Activated CD8-positive, alpha-beta T cell treated with anti-CD3 and anti-CD28 coated beads, Interleukin-2, amount 10 ng/mL, durations not matched to agents 7 days and 5 days (primary cell): ENCODE results near the gene PEX13. TPM values are rescaled to one million over a fixed set of nuclear protein-coding genes. Genes with fewer than 3 reads are reported as not detected.
"Not testable (repeated sequence)": the region's sequence is repeated elsewhere in the genome, so short reads cannot be mapped to it uniquely, and the experiment has no call there.

Experiments used
- ATAC-seq: fragments of 150-1000 bp; cut with Tn5 transposase; one replicate; pipeline ENCODE4 v1.10.0; 2021; ENCODE audit warnings: moderate library complexity
- CTCF ChIA-PET: fragments of 350-600 bp; sonication (Branson Sonifier 250); formaldehyde crosslinking; loops from one replicate; lab custom pipeline; 2021; ENCODE audit warnings: antibody characterized with exemption; lab: Charles Lee
- POLR2A ChIA-PET: fragments of 350-600 bp; sonication (Branson Sonifier 250); formaldehyde crosslinking; loops from one replicate; lab custom pipeline; 2021; ENCODE audit warnings: antibody characterized with exemption; lab: Charles Lee
- DNase-seq: peaks from one replicate; pipeline ENCODE4 v3.0.0-alpha.2; 2020
- H3K27ac Mint-ChIP-seq: one replicate; pipeline ENCODE4 v1.8.0; 2021; ENCODE audit warnings: mild to moderate bottlenecking, mixed read lengths
- H3K27me3 Mint-ChIP-seq: one replicate; pipeline ENCODE4 v1.8.0; 2021; ENCODE audit warnings: low read depth, mixed read lengths
- H3K36me3 Mint-ChIP-seq: one replicate; pipeline ENCODE4 v1.8.0; 2021; ENCODE audit warnings: low read depth, mixed read lengths
- H3K4me1 Mint-ChIP-seq: one replicate; pipeline ENCODE4 v1.8.0; 2021; ENCODE audit warnings: low read depth, mixed read lengths
- H3K4me3 Mint-ChIP-seq: one replicate; pipeline ENCODE4 v1.8.0; 2021; ENCODE audit warnings: mild to moderate bottlenecking, mixed read lengths
- H3K9me3 Mint-ChIP-seq: one replicate; pipeline ENCODE4 v1.8.0; 2022; ENCODE audit warnings: mixed read lengths; ENCODE audit not compliant: insufficient read depth
- total RNA-seq, 2 experiments: library from RNA; stranded (reverse); gene quantifications; one replicate each; pipeline ENCODE4 v1.2.3, GENCODE V29; 2021

The PEX13 gene
- total RNA-seq, 2 experiments from 2014 or later: 15.5 to 18.6 TPM

GRCh38 chr2:61011678-61012077 lies 5.8 kb upstream of the PEX13 start:
- ChIA-PET POLR2A (no interaction called here), CTCF (no interaction called here)
- no peaks in the 10 kb centered on the region for H3K9me3 Mint-ChIP-seq
- no peak for ATAC-seq
- H3K27ac Mint-ChIP-seq: no peak overlapping the region
- DNase-seq: no peak
- no peaks in the 10 kb centered on the region for H3K27me3 Mint-ChIP-seq
- peaks cover 2% of the 10 kb centered on the region for H3K36me3 Mint-ChIP-seq
- H3K4me1 Mint-ChIP-seq: peaks cover 30% of the 10 kb centered on the region
- no peak overlapping the region for H3K4me3 Mint-ChIP-seq

DNA sequence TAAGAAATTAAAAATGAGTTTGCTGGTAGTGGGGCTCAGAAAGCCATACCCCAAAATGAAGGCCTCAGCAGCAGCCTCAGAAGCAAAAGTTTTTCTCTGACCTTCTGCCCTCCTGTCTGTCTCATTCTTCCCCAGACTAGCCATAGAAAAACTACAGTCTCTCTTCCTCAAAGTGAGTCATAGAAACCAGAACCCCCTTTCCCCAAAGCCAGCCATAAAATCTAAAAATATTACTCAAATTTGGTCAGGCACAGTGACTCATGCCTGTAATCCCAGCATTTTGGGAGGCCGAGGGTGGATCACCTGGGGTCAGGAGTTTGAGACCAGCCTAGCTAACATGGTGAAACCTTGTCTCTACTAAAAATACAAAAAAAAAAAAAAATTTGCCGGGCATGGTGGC lies 5.2 kb upstream of the PEX13 start:
- H3K27ac Mint-ChIP-seq, POLR2A ChIA-PET, H3K9me3 Mint-ChIP-seq, ATAC-seq, DNase-seq, H3K4me3 Mint-ChIP-seq, CTCF ChIA-PET, H3K27me3 Mint-ChIP-seq, H3K36me3 Mint-ChIP-seq: not testable (repeated sequence)
- peaks cover 30% of the 10 kb centered on the region for H3K4me1 Mint-ChIP-seq

- Mint-ChIP-seq H3K4me3 (no peak overlapping the region), H3K27ac (no peak overlapping the region), H3K9me3 (no peaks in the 10 kb centered on the region), H3K36me3 (peaks cover 2% of the 10 kb centered on the region), H3K4me1 (peaks cover 30% of the 10 kb centered on the region), H3K27me3 (no peaks in the 10 kb centered on the region)
- ChIA-PET POLR2A (no interaction called here), CTCF (no interaction called here)
- DNase-seq (no peak), ATAC-seq (no peak)
Measured at GRCh38 chr2:61013382-61013781, 4.1 kb upstream of the PEX13 start.

DNA sequence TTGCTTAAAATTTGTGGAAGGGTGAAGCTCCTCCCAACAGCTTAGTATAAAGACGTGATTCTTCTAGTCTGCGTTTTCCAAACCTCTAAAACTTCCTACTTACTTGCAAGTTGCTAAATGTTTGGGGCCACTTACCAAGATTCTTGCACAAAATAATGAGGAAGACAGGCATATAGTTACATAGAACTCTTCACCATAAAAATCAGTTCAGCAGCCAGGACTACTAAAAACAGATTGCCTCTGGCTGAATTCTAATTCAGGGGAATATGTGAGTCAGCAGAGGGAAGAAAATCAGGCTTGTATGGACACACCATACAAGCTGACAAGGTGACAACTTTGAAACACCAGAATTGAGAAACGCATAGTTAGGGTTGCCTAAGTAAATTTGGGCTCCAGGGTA lies 2.8 kb upstream of the PEX13 start:
- ATAC-seq: no peak
- Mint-ChIP-seq H3K9me3 (no peaks in the 10 kb centered on the region), H3K36me3 (peaks cover 2% of the 10 kb centered on the region), H3K27me3 (no peaks in the 10 kb centered on the region), H3K4me3 (no peak overlapping the region), H3K4me1 (peaks cover 40% of the 10 kb centered on the region), H3K27ac (no peak overlapping the region)
- CTCF ChIA-PET: no interaction called here
- no peak for DNase-seq
- POLR2A ChIA-PET: no interaction called here

- DNase-seq (no peak), ATAC-seq (no peak)
- POLR2A ChIA-PET: no interaction called here
- no peak overlapping the region for H3K27ac Mint-ChIP-seq
- no peaks in the 10 kb centered on the region for H3K9me3 Mint-ChIP-seq
- peaks cover 8% of the 10 kb centered on the region for H3K36me3 Mint-ChIP-seq
- no peaks in the 10 kb centered on the region for H3K27me3 Mint-ChIP-seq
- CTCF ChIA-PET: interaction anchor here (0.9 to 1.0 kb wide), 2 partner anchors 10 to 248 kb away, joined by 3 read pairs; no protein-coding TSS in a partner anchor
- H3K4me1 Mint-ChIP-seq: peaks cover 42% of the 10 kb centered on the region
- peak overlapping the region; percentile 99 for H3K4me3 Mint-ChIP-seq
Measured at GRCh38 chr2:61015976-61016375, 1.5 kb upstream of the PEX13 start.

GRCh38 chr2:61016392-61017002 lies 1.0 kb upstream of the PEX13 start:
- H3K4me3 Mint-ChIP-seq: peak overlapping the region; percentile 99
- peaks cover 44% of the 10 kb centered on the region for H3K4me1 Mint-ChIP-seq
- CTCF ChIA-PET: interaction anchor here (0.9 to 1.0 kb wide), 3 partner anchors 11 to 260 kb away, joined by 3 read pairs; partner anchors contain the start of gene PAPOLG
- H3K36me3 Mint-ChIP-seq: peaks cover 12% of the 10 kb centered on the region
- POLR2A ChIA-PET: interaction anchor here (1.0 to 1.1 kb wide), 2 partner anchors 51 to 135 kb away, joined by 3 read pairs; partner anchors contain the start of gene REL
- H3K9me3 Mint-ChIP-seq: no peaks in the 10 kb centered on the region
- no peak for ATAC-seq
- H3K27me3 Mint-ChIP-seq: no peaks in the 10 kb centered on the region
- H3K27ac Mint-ChIP-seq: peak overlapping the region; percentile 97
- DNase-seq: no peak

- POLR2A ChIA-PET: interaction anchor here (0.9 to 1.1 kb wide), 3 partner anchors 52 to 521 kb away, joined by 3 read pairs; partner anchors contain the start of genes REL and XPO1
Measured at GRCh38 chr2:61017003-61017555, 441 bp upstream of the PEX13 start.

GRCh38 chr2:61018318-61018755 lies 817 bp downstream of the PEX13 start:
- DNase-seq: no peak
- H3K27ac Mint-ChIP-seq: peak overlapping the region; percentile 97
- H3K4me3 Mint-ChIP-seq: peak overlapping the region; percentile 99
- H3K36me3 Mint-ChIP-seq: peaks cover 27% of the 10 kb centered on the region
- no peak for ATAC-seq
- H3K27me3 Mint-ChIP-seq: no peaks in the 10 kb centered on the region
- peaks cover 38% of the 10 kb centered on the region for H3K4me1 Mint-ChIP-seq
- ChIA-PET CTCF (interaction anchor here (0.6 kb wide), 1 partner anchor 137 kb away, joined by 3 read pairs; the partner anchor contains the start of gene REL), POLR2A (no interaction called here)
- no peaks in the 10 kb centered on the region for H3K9me3 Mint-ChIP-seq

More at GRCh38 chr2:61017003-61017555, 441 bp upstream of the PEX13 start:
- DNase-seq: peak; percentile 80
- ATAC-seq: peak; percentile 80
- Mint-ChIP-seq H3K4me1 (peaks cover 43% of the 10 kb centered on the region), H3K36me3 (peaks cover 18% of the 10 kb centered on the region), H3K27me3 (no peaks in the 10 kb centered on the region), H3K27ac (peak overlapping the region; percentile 97), H3K4me3 (peak overlapping the region; percentile 99), H3K9me3 (no peaks in the 10 kb centered on the region)
- CTCF ChIA-PET: interaction anchor here (1.0 kb wide), 1 partner anchor 261 kb away, joined by 3 read pairs; the partner anchor contains the start of gene PAPOLG

- peak overlapping the region; percentile 99 for H3K4me3 Mint-ChIP-seq
- ChIA-PET POLR2A (no interaction called here), CTCF (no interaction called here)
- H3K4me1 Mint-ChIP-seq: peaks cover 36% of the 10 kb centered on the region
- H3K9me3 Mint-ChIP-seq: no peaks in the 10 kb centered on the region
- no peak for DNase-seq
- H3K27me3 Mint-ChIP-seq: no peaks in the 10 kb centered on the region
- H3K27ac Mint-ChIP-seq: peak overlapping the region; percentile 97
- no peak for ATAC-seq
- peaks cover 30% of the 10 kb centered on the region for H3K36me3 Mint-ChIP-seq
Measured at GRCh38 chr2:61018798-61019197, 1.3 kb downstream of the PEX13 start.

GRCh38 chr2:61021228-61021660 lies 3.7 kb downstream of the PEX13 start:
- Mint-ChIP-seq H3K36me3 (peaks cover 41% of the 10 kb centered on the region), H3K4me3 (no peak overlapping the region), H3K4me1 (peaks cover 26% of the 10 kb centered on the region), H3K27ac (no peak overlapping the region), H3K27me3 (no peaks in the 10 kb centered on the region), H3K9me3 (no peaks in the 10 kb centered on the region)
- ATAC-seq (no peak), DNase-seq (no peak)
- ChIA-PET POLR2A (no interaction called here), CTCF (no interaction called here)

DNA sequence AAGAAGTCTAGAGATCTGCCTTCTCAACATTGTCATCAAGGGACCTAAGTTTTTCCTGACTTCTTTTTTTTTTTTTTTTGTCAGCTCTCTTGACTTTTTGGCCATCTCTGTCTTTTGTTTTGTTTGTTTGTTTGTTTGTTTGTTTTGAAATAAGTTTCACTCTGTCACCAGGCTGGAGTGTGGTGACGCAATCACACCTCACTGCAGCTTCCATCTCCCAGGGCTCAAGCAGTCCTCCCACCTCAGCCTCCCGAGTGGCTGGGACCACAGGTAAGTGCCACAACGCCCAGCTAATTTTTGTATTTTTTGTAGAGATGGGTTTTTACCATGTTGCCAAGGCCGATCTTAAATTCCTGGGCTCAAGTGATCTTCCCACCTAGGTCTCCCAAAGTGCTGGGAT lies 6.2 kb downstream of the PEX13 start:
- POLR2A ChIA-PET: no interaction called here

GRCh38 chr2:61029533-61029932 lies 12.0 kb downstream of the PEX13 start:
- ATAC-seq: no peak
- Mint-ChIP-seq H3K4me3 (no peak overlapping the region), H3K27me3 (no peaks in the 10 kb centered on the region), H3K36me3 (peaks cover 43% of the 10 kb centered on the region), H3K27ac (no peak overlapping the region), H3K4me1 (peaks cover 6% of the 10 kb centered on the region), H3K9me3 (no peaks in the 10 kb centered on the region)
- CTCF ChIA-PET: no interaction called here
- POLR2A ChIA-PET: no interaction called here
- DNase-seq: no peak

More for the DNA sequence above, 6.2 kb downstream of the PEX13 start:
- no peak overlapping the region for H3K27ac Mint-ChIP-seq
- peaks cover 25% of the 10 kb centered on the region for H3K4me1 Mint-ChIP-seq
- no peak overlapping the region for H3K4me3 Mint-ChIP-seq
- no peaks in the 10 kb centered on the region for H3K9me3 Mint-ChIP-seq
- peaks cover 50% of the 10 kb centered on the region for H3K36me3 Mint-ChIP-seq
- DNase-seq: no peak
- no peaks in the 10 kb centered on the region for H3K27me3 Mint-ChIP-seq
- CTCF ChIA-PET: interaction anchor here (0.6 kb wide), 1 partner anchor 25 kb away, joined by 3 read pairs; no protein-coding TSS in a partner anchor
- no peak for ATAC-seq
